Keratinocyte (primary cell): ENCODE data around the gene OBSCN. TPM values are rescaled to one million over a fixed set of nuclear protein-coding genes. Genes with fewer than 3 reads are reported as not detected.

ENCODE experiments used
- DNase-seq: peaks from one replicate; pipeline ENCODE4 v3.0.0-alpha.2; 2011; ENCODE audit warnings: low read depth, missing footprints, low spot score
- FAIRE-seq: peaks from 2 replicates; lab custom pipeline; 2011; peaks lifted over from hg19 to GRCh38; lab: Jason Lieb, UNC
- H2AFZ ChIP-seq: 2 replicates; pipeline ENCODE4 v1.6.0; 2012; ENCODE audit warnings: low read length, control low read depth, inconsistent platforms; ENCODE audit not compliant: control insufficient read depth
- H3K27ac ChIP-seq: 2 replicates; pipeline ENCODE4 v1.5.1; 2011; ENCODE audit warnings: low read length; ENCODE audit not compliant: control insufficient read depth, insufficient read depth
- H3K27me3 ChIP-seq: 3 replicates; pipeline ENCODE4 v1.6.0; 2011; ENCODE audit warnings: low read length; ENCODE audit not compliant: control insufficient read depth, insufficient read depth; ENCODE audit errors: extremely low read depth
- H3K36me3 ChIP-seq, 2 experiments: 2 replicates in 1 of 2; 3 replicates in 1 of 2; pipeline ENCODE4 v1.5.1; 2011; ENCODE audit warnings: low read length in 2 of 2, mild to moderate bottlenecking in 1 of 2; ENCODE audit not compliant: control insufficient read depth in 2 of 2, insufficient read depth in 2 of 2; ENCODE audit errors: extremely low read depth in 1 of 2
- H3K4me1 ChIP-seq: 3 replicates; pipeline ENCODE4 v1.5.1; 2011; ENCODE audit warnings: low read length; ENCODE audit not compliant: control insufficient read depth, insufficient read depth; ENCODE audit errors: extremely low read depth
- H3K4me2 ChIP-seq: 3 replicates; pipeline ENCODE4 v1.6.0; 2011; ENCODE audit warnings: low read depth, low read length; ENCODE audit not compliant: control insufficient read depth, insufficient read depth; ENCODE audit errors: extremely low read depth
- H3K4me3 ChIP-seq, 3 experiments: fragments of 200-600 bp in 1 of 3; sonication (generic) in 1 of 3; 2 replicates in 2 of 3; 3 replicates in 1 of 3; pipeline ENCODE4 v1.5.1; 2011 to 2016; ENCODE audit warnings: low read length in 3 of 3, mild to moderate bottlenecking in 3 of 3, control low read depth in 2 of 3, inconsistent platforms in 1 of 3, low read depth in 1 of 3, mixed read lengths in 1 of 3, mixed run types in 1 of 3, moderate library complexity in 1 of 3; ENCODE audit not compliant: control insufficient read depth in 2 of 3, insufficient read depth in 2 of 3; ENCODE audit errors: extremely low read depth in 1 of 3
- H3K79me2 ChIP-seq: 2 replicates; pipeline ENCODE4 v1.6.0; 2012; ENCODE audit warnings: low read length; ENCODE audit not compliant: control insufficient read depth, insufficient read depth
- H3K9ac ChIP-seq: 3 replicates; pipeline ENCODE4 v1.6.0; 2011; ENCODE audit warnings: low read length; ENCODE audit not compliant: control insufficient read depth, insufficient read depth; ENCODE audit errors: extremely low read depth
- H3K9me1 ChIP-seq: 3 replicates; pipeline ENCODE4 v1.6.0; 2011; ENCODE audit warnings: low read length; ENCODE audit not compliant: control insufficient read depth, insufficient read depth; ENCODE audit errors: extremely low read depth
- H3K9me3 ChIP-seq: 2 replicates; pipeline ENCODE4 v1.5.1; 2012; ENCODE audit warnings: low read depth, low read length; ENCODE audit not compliant: control insufficient read depth
- H4K20me1 ChIP-seq: 3 replicates; pipeline ENCODE4 v1.6.0; 2011; ENCODE audit warnings: low read length; ENCODE audit not compliant: control insufficient read depth, insufficient read depth; ENCODE audit errors: extremely low read depth
- CTCF ChIP-seq, 3 experiments: IDR thresholded peaks in 1 of 3; conservative IDR thresholded peaks in 1 of 3; optimal IDR thresholded peaks in 1 of 3; 2 replicates in 2 of 3; 3 replicates in 1 of 3; pipeline versions ENCODE3 to v1.5.1; 2011; ENCODE audit warnings: low read length in 3 of 3, mild to moderate bottlenecking in 3 of 3, moderate library complexity in 2 of 3, control low read depth in 1 of 3, inconsistent platforms in 1 of 3; ENCODE audit not compliant: insufficient read depth in 2 of 3; ENCODE audit errors: extremely low read depth in 1 of 3
- EZH2 ChIP-seq: IDR thresholded peaks from one replicate; pipeline ENCODE4 v1.6.1; 2012; ENCODE audit warnings: inconsistent platforms, mild to moderate bottlenecking, low read length, moderate library complexity
- dilution Hi-C: fragments of 300-500 bp; cut with MboI; formaldehyde crosslinking; loops from one replicate; pipeline ENCODE4 v1.7.0; 2020; ENCODE audit warnings: low sequenced_read_pairs; ENCODE audit not compliant: extremely low pct_ligation_motif_present
- polyA plus RNA-seq, 5 experiments: library from polyadenylated mRNA; depleted of rRNA in 3 of 5; stranded (reverse) in 3 of 5; stranded (forward) in 1 of 5; unstranded in 1 of 5; fragments of >200 nt; gene quantifications; 1 replicate in 1 of 5; 2 replicates in 3 of 5; 3 replicates in 1 of 5; pipeline versions ENCODE4 v1.2.1 to v1.2.3, GENCODE V29; 2011 to 2012; ENCODE audit warnings: missing spikeins in 2 of 5, low read depth in 1 of 5, low replicate concordance in 1 of 5

Gene OBSCN
- polyA plus RNA-seq, 1 donor (not counting 4 experiments of a cell fraction or from before 2014, with no cell fraction given): 1.8 TPM

DNA sequence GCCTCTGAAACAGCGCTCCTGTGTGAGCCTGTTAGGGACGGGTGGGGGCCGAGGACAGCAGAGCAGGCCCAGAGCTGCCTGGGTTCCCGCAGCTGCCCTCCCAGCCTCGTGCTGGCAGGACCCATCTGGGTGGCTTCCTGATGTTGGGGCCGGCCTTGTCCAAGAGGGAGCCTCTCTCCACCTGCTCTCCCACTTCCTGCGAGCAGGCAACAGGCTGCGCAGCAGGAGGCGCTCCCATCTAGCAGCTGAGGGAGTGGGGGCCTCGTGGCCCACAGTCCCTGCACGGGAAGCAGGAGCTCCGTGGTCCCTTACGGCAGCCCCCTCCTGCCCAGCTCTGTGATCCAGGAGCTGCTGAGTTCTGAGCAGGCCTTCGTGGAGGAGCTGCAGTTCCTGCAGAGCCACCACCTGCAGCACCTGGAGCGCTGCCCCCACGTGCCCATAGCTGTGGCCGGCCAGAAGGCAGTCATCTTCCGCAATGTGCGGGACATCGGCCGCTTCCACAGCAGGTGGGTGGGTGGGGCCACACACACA lies 130.7 kb downstream of the OBSCN start:
- FAIRE-seq (no peak), DNase-seq (no peak)
- Histone ChIP-seq H3K4me2 (no peak overlapping the region), H4K20me1 (no peaks in the 10 kb centered on the region), H3K79me2 (no peaks in the 10 kb centered on the region), H3K9me3 (peaks cover under 1% of the 10 kb centered on the region), H3K4me1 (no peaks in the 10 kb centered on the region), H3K27ac (no peak overlapping the region), H3K36me3 (peaks cover 0 to 2% of the 10 kb centered on the region in 2 experiments), H3K9ac (no peak overlapping the region), H3K9me1 (no peaks in the 10 kb centered on the region), H3K27me3 (no peaks in the 10 kb centered on the region), H3K4me3 (no peak overlapping the region), H2AFZ (no peak overlapping the region)
- dilution Hi-C loops: no loop called here
- TF ChIP-seq CTCF (optimal IDR thresholded peaks at IDR 0.05 in 1 of 3, IDR thresholded peaks at IDR 0.05 in 1 of 3, conservative IDR thresholded peaks at IDR 0.05 in 1 of 3; ENCODE audit: extremely low read depth in 1 of 3, insufficient read depth in 2 of 3, low read length in 3 of 3) (no peak), EZH2 (no peak)

GRCh38 chr1:228339059-228339704 lies 131.3 kb downstream of the OBSCN start:
- no peak overlapping the region for H3K4me3 ChIP-seq
- no peaks in the 10 kb centered on the region for H4K20me1 ChIP-seq
- H3K9ac ChIP-seq: no peak overlapping the region
- no peaks in the 10 kb centered on the region for H3K79me2 ChIP-seq
- no peak for DNase-seq
- dilution Hi-C loops: no loop called here
- no peak overlapping the region for H2AFZ ChIP-seq
- H3K27ac ChIP-seq: no peak overlapping the region
- no peaks in the 10 kb centered on the region for H3K4me1 ChIP-seq
- peaks cover 5% of the 10 kb centered on the region for H3K9me3 ChIP-seq
- H3K36me3 ChIP-seq: peaks cover 0 to 2% of the 10 kb centered on the region in 2 experiments
- H3K4me2 ChIP-seq: no peak overlapping the region
- H3K27me3 ChIP-seq: no peaks in the 10 kb centered on the region
- no peak for FAIRE-seq
- TF ChIP-seq EZH2: no peak
- no peak for TF ChIP-seq CTCF (optimal IDR thresholded peaks at IDR 0.05 in 1 of 3, IDR thresholded peaks at IDR 0.05 in 1 of 3, conservative IDR thresholded peaks at IDR 0.05 in 1 of 3; ENCODE audit: extremely low read depth in 1 of 3, insufficient read depth in 2 of 3, low read length in 3 of 3)
- H3K9me1 ChIP-seq: no peaks in the 10 kb centered on the region
